IMR-90 (cell line): Measurements from ENCODE around the gene PLA2G15. TPM values are rescaled to one million over a fixed set of nuclear protein-coding genes. Genes with fewer than 3 reads are reported as not detected.

Source experiments
- ATAC-seq: fragments of 200-7000 bp; cut with Tn5 transposase; 2 replicates; pipeline ENCODE4 v1.9.1; 2020; ENCODE audit warnings: low read depth, mild to moderate bottlenecking, moderate library complexity
- BruUV-seq: library from RNA; stranded (reverse); fragments of 400-500 nt; replicated peaks from 2 replicates; lab custom pipeline; 2021; lab: Mats Ljungman, UMichigan
- CTCF ChIA-PET: fragments of 300-600 bp; formaldehyde crosslinking; extraction: SDS; loops from one replicate; lab custom pipeline; 2021; ENCODE audit warnings: antibody characterized with exemption; lab: Yijun Ruan, JAX
- POLR2A ChIA-PET: fragments of 300-600 bp; sonication (Branson Sonifier 250); formaldehyde crosslinking; loops from one replicate; lab custom pipeline; 2022; ENCODE audit warnings: antibody characterized with exemption; ENCODE audit not compliant: unreplicated experiment; lab: Charles Lee
- DNase-seq: peaks from one replicate; pipeline ENCODE4 v3.0.0; 2013
- H2AFZ ChIP-seq: replicated peaks from 2 replicates; pipeline ENCODE3; 2013; ENCODE audit warnings: low read length, mild to moderate bottlenecking; ENCODE audit not compliant: poor library complexity
- H2AK5ac ChIP-seq: 2 replicates; pipeline ENCODE4 v1.6.1; 2013; ENCODE audit warnings: low read depth, low read length, inconsistent platforms
- H2AK9ac ChIP-seq: replicated peaks from 2 replicates; pipeline ENCODE3; 2013; ENCODE audit warnings: mild to moderate bottlenecking, low read depth, low read length, moderate library complexity; ENCODE audit not compliant: poor library complexity
- H2BK120ac ChIP-seq: 2 replicates; pipeline ENCODE4 v1.6.1; 2013; ENCODE audit warnings: low read depth, low read length, inconsistent platforms
- H2BK15ac ChIP-seq: 3 replicates; pipeline ENCODE4 v1.6.1; 2013; ENCODE audit warnings: low read depth, low read length, inconsistent platforms
- H2BK20ac ChIP-seq: 2 replicates; pipeline ENCODE4 v1.6.1; 2013; ENCODE audit warnings: low read depth, mild to moderate bottlenecking, inconsistent platforms, low read length, moderate library complexity
- H2BK5ac ChIP-seq: 2 replicates; pipeline ENCODE4 v1.6.1; 2013; ENCODE audit warnings: mild to moderate bottlenecking, low read depth, low read length, inconsistent platforms; ENCODE audit not compliant: poor library complexity, severe bottlenecking
- H3K14ac ChIP-seq: replicated peaks from 2 replicates; pipeline ENCODE4 v1.6.1; 2013; ENCODE audit warnings: low read depth, low read length, inconsistent platforms
- H3K18ac ChIP-seq: 2 replicates; pipeline ENCODE4 v1.6.1; 2013; ENCODE audit warnings: low read depth, low read length, control low read depth
- H3K23ac ChIP-seq: 2 replicates; pipeline ENCODE4 v1.6.1; 2013; ENCODE audit warnings: low read depth, low read length, inconsistent platforms
- H3K27ac ChIP-seq: 2 replicates; pipeline ENCODE4 v1.5.1; 2013; ENCODE audit warnings: mild to moderate bottlenecking, control low read depth, low read length; ENCODE audit not compliant: insufficient read depth
- H3K27me3 ChIP-seq: 2 replicates; pipeline ENCODE4 v1.6.1; 2013; ENCODE audit warnings: low read length; ENCODE audit not compliant: control insufficient read depth, insufficient read depth
- H3K36me3 ChIP-seq: 2 replicates; pipeline ENCODE4 v1.6.1; 2013; ENCODE audit warnings: low read length, mixed read lengths; ENCODE audit not compliant: control insufficient read depth, insufficient read depth
- H3K4ac ChIP-seq: 2 replicates; pipeline ENCODE4 v1.6.1; 2013; ENCODE audit warnings: low read depth, low read length, inconsistent platforms
- H3K4me1 ChIP-seq: 2 replicates; pipeline ENCODE4 v1.6.1; 2013; ENCODE audit warnings: low read length, mixed read lengths; ENCODE audit not compliant: control insufficient read depth, insufficient read depth
- H3K4me2 ChIP-seq: 2 replicates; pipeline ENCODE4 v1.6.1; 2013; ENCODE audit warnings: low read depth, mild to moderate bottlenecking, control low read depth, low read length, moderate library complexity
- H3K4me3 ChIP-seq: 2 replicates; pipeline ENCODE4 v1.5.1; 2013; ENCODE audit warnings: low read depth, mild to moderate bottlenecking, control low read depth, low read length, moderate library complexity; ENCODE audit not compliant: insufficient read depth
- H3K56ac ChIP-seq: 2 replicates; pipeline ENCODE4 v1.6.1; 2013; ENCODE audit warnings: low read length, inconsistent platforms; ENCODE audit not compliant: insufficient read depth; ENCODE audit errors: extremely low read depth
- H3K79me1 ChIP-seq, 2 experiments: 2 replicates each; pipeline ENCODE4 v1.6.1; 2013; ENCODE audit warnings: low read length in 2 of 2, inconsistent platforms in 1 of 2, low read depth in 1 of 2
- H3K9ac ChIP-seq: 2 replicates; pipeline ENCODE4 v1.6.1; 2013; ENCODE audit warnings: low read depth, low read length, control low read depth
- H3K9me1 ChIP-seq: 2 replicates; pipeline ENCODE4 v1.6.1; 2013; ENCODE audit warnings: low read length, inconsistent platforms; ENCODE audit not compliant: insufficient read depth
- H3K9me3 ChIP-seq: 2 replicates; pipeline ENCODE4 v1.6.1; 2013; ENCODE audit warnings: low read length; ENCODE audit not compliant: control insufficient read depth, insufficient read depth
- H4K20me1 ChIP-seq: 2 replicates; pipeline ENCODE4 v1.6.1; 2013; ENCODE audit warnings: low read length, inconsistent platforms; ENCODE audit not compliant: insufficient read depth
- H4K5ac ChIP-seq: 2 replicates; pipeline ENCODE4 v1.6.1; 2013; ENCODE audit warnings: mild to moderate bottlenecking, low read depth, low read length, control low read depth
- H4K8ac ChIP-seq, 2 experiments: 2 replicates each; pipeline ENCODE4 v1.6.1; 2013; ENCODE audit warnings: low read depth in 2 of 2, low read length in 2 of 2, control low read depth in 1 of 2, inconsistent platforms in 1 of 2
- H4K91ac ChIP-seq: 2 replicates; pipeline ENCODE4 v1.6.1; 2013; ENCODE audit warnings: low read depth, low read length, inconsistent platforms; ENCODE audit not compliant: insufficient read depth
- BHLHE40 ChIP-seq: fragments of 150-350 bp; IDR thresholded peaks from 2 replicates; pipeline ENCODE4 v1.6.1; 2016; ENCODE audit warnings: mild to moderate bottlenecking, low read depth, low read length
- CEBPB ChIP-seq: IDR thresholded peaks from 2 replicates; pipeline ENCODE4 v1.6.1; 2012; ENCODE audit warnings: low read depth, low read length, improper control_type of control experiment
- CHD1 ChIP-seq: IDR thresholded peaks from 2 replicates; pipeline ENCODE4 v1.6.1; 2012; ENCODE audit warnings: low read depth, low read length, improper control_type of control experiment
- FOS ChIP-seq: fragments of 150-350 bp; IDR thresholded peaks from 2 replicates; pipeline ENCODE4 v1.6.1; 2016; ENCODE audit warnings: low read depth, low read length
- MAFK ChIP-seq: IDR thresholded peaks from 2 replicates; pipeline ENCODE4 v1.6.1; 2012; ENCODE audit warnings: low read depth, low read length, improper control_type of control experiment
- MAZ ChIP-seq: IDR thresholded peaks from 2 replicates; pipeline ENCODE4 v1.6.1; 2012; ENCODE audit warnings: low read depth, mild to moderate bottlenecking, low read length, improper control_type of control experiment, moderate library complexity, borderline replicate concordance
- MXI1 ChIP-seq: IDR thresholded peaks from 2 replicates; pipeline ENCODE4 v1.6.1; 2012; ENCODE audit warnings: low read depth, mild to moderate bottlenecking, low read length, moderate library complexity, borderline replicate concordance
- NFE2L2 ChIP-seq: fragments of 150-350 bp; IDR thresholded peaks from 2 replicates; pipeline ENCODE4 v1.6.1; 2016; ENCODE audit warnings: low read depth, mild to moderate bottlenecking, low read length
- POLR2A ChIP-seq: IDR thresholded peaks from 2 replicates; pipeline ENCODE4 v1.6.1; 2012; ENCODE audit warnings: mild to moderate bottlenecking, low read depth, low read length
- RAD21 ChIP-seq: IDR thresholded peaks from 2 replicates; pipeline ENCODE4 v1.6.1; 2012; ENCODE audit warnings: low read length, improper control_type of control experiment
- RCOR1 ChIP-seq: IDR thresholded peaks from 2 replicates; pipeline ENCODE4 v1.6.1; 2012; ENCODE audit warnings: mild to moderate bottlenecking, low read length, improper control_type of control experiment; ENCODE audit not compliant: insufficient replicate concordance
- RFX5 ChIP-seq: IDR thresholded peaks from 2 replicates; pipeline ENCODE4 v1.8.0; 2012; ENCODE audit warnings: low read depth, mild to moderate bottlenecking, low read length, moderate library complexity
- SMC3 ChIP-seq: fragments of 150-350 bp; IDR thresholded peaks from 2 replicates; pipeline ENCODE4 v1.6.1; 2016; ENCODE audit warnings: low read depth, mild to moderate bottlenecking, antibody characterized with exemption, low read length, moderate library complexity
- WGBS, 2 experiments: methylation state at CpG; one replicate each; pipeline versions ENCODE4 v1.1.5 to v1.1.7; 2013; ENCODE audit warnings: missing lambda C conversion rate in 2 of 2; ENCODE audit not compliant: insufficient read length in 1 of 2; ENCODE audit errors: extremely low coverage in 2 of 2; 5-methylcytosine and 5-hydroxymethylcytosine counted together
- dilution Hi-C: fragments of 300-500 bp; cut with HindIII; formaldehyde crosslinking; loops from one replicate; pipeline ENCODE4 v1.14.3; 2018; ENCODE audit warnings: low sequenced_read_pairs; ENCODE audit not compliant: unreplicated experiment
- in situ Hi-C: fragments of 300-500 bp; cut with MboI; formaldehyde crosslinking; loops from 3 replicates; pipeline ENCODE4 v1.14.3; 2019; ENCODE audit warnings: low sequenced_read_pairs, inconsistent platforms, mixed read lengths
- intact Hi-C: fragments of 100-400 bp; cut with micrococcal nuclease; formaldehyde crosslinking; loops from 2 replicates; pipeline ENCODE4 v1.10.0; 2022
- polyA plus RNA-seq, 3 experiments: library from polyadenylated mRNA; depleted of rRNA; stranded (reverse); fragments of >200 nt; gene quantifications; 2 replicates each; pipeline ENCODE4 v1.2.3, GENCODE V29; 2012; ENCODE audit warnings: low replicate concordance in 1 of 3
- total RNA-seq: library from RNA; depleted of rRNA; stranded (reverse); fragments of >200 nt; gene quantifications from 2 replicates; pipeline ENCODE4 v1.2.3, GENCODE V29; 2012
- TF ChIP-seq, protein P1 (sequence below): fragments of 150-350 bp; IDR thresholded peaks from 2 replicates; pipeline ENCODE4 v1.6.1; 2017; ENCODE audit warnings: mild to moderate bottlenecking, antibody characterized with exemption, low read length, low read depth
- TF ChIP-seq, protein P2 (sequence below): fragments of 150-350 bp; IDR thresholded peaks from 2 replicates; pipeline ENCODE4 v1.6.1; 2016; ENCODE audit warnings: low read depth, mild to moderate bottlenecking, low read length, moderate library complexity, borderline replicate concordance
- TF ChIP-seq, protein P3 (sequence below): conservative IDR thresholded peaks from 2 replicates; pipeline ENCODE4 v1.5.1; 2012; ENCODE audit warnings: mild to moderate bottlenecking, low read depth, low read length, improper control_type of control experiment

PLA2G15 gene
- total and polyA plus RNA-seq, 2 of the 4 experiments (the other 2 are of a cell fraction): 19.5 to 31.7 TPM

DNA sequence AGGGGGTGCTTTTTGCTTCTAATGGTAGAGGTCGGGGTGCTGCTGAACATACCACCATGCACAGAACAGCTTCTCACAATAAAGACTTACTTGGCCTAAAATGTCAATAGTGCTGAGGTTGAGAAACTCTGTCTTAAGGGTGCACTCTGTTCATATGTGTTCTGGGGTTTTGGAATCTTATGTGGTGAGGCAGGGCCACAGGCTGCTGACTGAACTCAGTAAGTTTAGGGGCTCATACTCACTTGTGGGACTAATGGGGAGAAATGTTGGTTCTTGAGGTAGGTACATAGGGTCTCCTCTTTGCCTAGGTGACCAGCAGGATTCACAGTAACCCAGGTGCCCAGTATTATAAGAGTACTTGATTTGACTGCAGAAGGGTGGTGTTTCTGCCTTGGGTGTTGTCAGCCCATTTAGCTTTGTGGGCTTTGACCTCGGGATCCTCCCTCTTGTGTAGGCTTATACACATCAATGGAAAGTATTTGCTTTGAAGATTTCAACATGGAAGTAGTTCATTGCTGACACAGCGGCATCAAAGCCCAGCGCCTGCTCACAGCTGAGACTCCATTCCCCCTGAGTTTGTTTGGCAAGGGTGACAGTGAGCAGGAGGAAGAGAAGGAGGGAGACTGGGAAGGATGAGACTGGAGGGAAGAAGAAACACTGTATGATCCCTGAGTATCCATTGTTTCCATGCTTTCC lies 36.3 kb downstream of the PLA2G15 start:
- TF ChIP-seq SMC3: no peak
- TF ChIP-seq NFE2L2: no peak
- no peak for TF ChIP-seq BHLHE40
- no peak for TF ChIP-seq MXI1
- TF ChIP-seq MAZ: no peak
- no peak for TF ChIP-seq POLR2A
- TF ChIP-seq FOS: no peak
- TF ChIP-seq, protein P1, sequence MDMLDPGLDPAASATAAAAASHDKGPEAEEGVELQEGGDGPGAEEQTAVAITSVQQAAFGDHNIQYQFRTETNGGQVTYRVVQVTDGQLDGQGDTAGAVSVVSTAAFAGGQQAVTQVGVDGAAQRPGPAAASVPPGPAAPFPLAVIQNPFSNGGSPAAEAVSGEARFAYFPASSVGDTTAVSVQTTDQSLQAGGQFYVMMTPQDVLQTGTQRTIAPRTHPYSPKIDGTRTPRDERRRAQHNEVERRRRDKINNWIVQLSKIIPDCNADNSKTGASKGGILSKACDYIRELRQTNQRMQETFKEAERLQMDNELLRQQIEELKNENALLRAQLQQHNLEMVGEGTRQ: no peak
- no peak for TF ChIP-seq RAD21
- TF ChIP-seq, protein P2, sequence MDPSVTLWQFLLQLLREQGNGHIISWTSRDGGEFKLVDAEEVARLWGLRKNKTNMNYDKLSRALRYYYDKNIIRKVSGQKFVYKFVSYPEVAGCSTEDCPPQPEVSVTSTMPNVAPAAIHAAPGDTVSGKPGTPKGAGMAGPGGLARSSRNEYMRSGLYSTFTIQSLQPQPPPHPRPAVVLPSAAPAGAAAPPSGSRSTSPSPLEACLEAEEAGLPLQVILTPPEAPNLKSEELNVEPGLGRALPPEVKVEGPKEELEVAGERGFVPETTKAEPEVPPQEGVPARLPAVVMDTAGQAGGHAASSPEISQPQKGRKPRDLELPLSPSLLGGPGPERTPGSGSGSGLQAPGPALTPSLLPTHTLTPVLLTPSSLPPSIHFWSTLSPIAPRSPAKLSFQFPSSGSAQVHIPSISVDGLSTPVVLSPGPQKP: no peak
- no peak for TF ChIP-seq RCOR1
- no peak for TF ChIP-seq CEBPB
- no peak for TF ChIP-seq MAFK
- TF ChIP-seq RFX5: no peak
- TF ChIP-seq, protein P3, sequence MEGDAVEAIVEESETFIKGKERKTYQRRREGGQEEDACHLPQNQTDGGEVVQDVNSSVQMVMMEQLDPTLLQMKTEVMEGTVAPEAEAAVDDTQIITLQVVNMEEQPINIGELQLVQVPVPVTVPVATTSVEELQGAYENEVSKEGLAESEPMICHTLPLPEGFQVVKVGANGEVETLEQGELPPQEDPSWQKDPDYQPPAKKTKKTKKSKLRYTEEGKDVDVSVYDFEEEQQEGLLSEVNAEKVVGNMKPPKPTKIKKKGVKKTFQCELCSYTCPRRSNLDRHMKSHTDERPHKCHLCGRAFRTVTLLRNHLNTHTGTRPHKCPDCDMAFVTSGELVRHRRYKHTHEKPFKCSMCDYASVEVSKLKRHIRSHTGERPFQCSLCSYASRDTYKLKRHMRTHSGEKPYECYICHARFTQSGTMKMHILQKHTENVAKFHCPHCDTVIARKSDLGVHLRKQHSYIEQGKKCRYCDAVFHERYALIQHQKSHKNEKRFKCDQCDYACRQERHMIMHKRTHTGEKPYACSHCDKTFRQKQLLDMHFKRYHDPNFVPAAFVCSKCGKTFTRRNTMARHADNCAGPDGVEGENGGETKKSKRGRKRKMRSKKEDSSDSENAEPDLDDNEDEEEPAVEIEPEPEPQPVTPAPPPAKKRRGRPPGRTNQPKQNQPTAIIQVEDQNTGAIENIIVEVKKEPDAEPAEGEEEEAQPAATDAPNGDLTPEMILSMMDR: no peak
- TF ChIP-seq CHD1: no peak
- H4K20me1 ChIP-seq: peaks cover 58% of the 10 kb centered on the region
- BruUV-seq: no TSS peak
- in situ Hi-C loops (no loop called here), intact Hi-C loops (loop anchor here (2.0 kb wide), 1 partner anchor 15 kb away; no protein-coding TSS in a partner anchor), dilution Hi-C loops (no loop called here)
- no peak overlapping the region for H3K23ac ChIP-seq
- H2AFZ ChIP-seq: no peak overlapping the region
- ChIA-PET CTCF (no interaction called here), POLR2A (no interaction called here)
- H2BK15ac ChIP-seq: no peak overlapping the region
- no peak overlapping the region for H4K8ac ChIP-seq
- H3K4ac ChIP-seq: no peak overlapping the region
- H3K4me1 ChIP-seq: no peaks in the 10 kb centered on the region; the same call in 1 of the 2 replicates
- H4K91ac ChIP-seq: no peak overlapping the region
- no peak overlapping the region for H3K4me2 ChIP-seq
- no peak overlapping the region for H3K27ac ChIP-seq
- no peak overlapping the region for H2AK9ac ChIP-seq
- ATAC-seq (no peak), DNase-seq (no peak)
- no peak overlapping the region for H3K18ac ChIP-seq
- no peak overlapping the region for H2BK20ac ChIP-seq
- peaks cover 7 to 69% of the 10 kb centered on the region in 2 experiments for H3K79me1 ChIP-seq
- H3K56ac ChIP-seq: no peak overlapping the region
- no peak overlapping the region for H3K9ac ChIP-seq
- H3K36me3 ChIP-seq: peaks cover 22% of the 10 kb centered on the region
- H4K5ac ChIP-seq: no peak overlapping the region
- H3K4me3 ChIP-seq: no peak overlapping the region
- no peak overlapping the region for H2BK120ac ChIP-seq
- no peaks in the 10 kb centered on the region for H3K27me3 ChIP-seq
- H2BK5ac ChIP-seq: no peak overlapping the region
- peaks cover 12% of the 10 kb centered on the region for H3K9me1 ChIP-seq
- no peak overlapping the region for H2AK5ac ChIP-seq
- H3K14ac ChIP-seq: no peak overlapping the region
- 100% methylated on average over 2 of the region's 4 CpGs; no CpG with 5 or more reads in 1 of the 2 experiments for WGBS, 2 experiments
- no peaks in the 10 kb centered on the region for H3K9me3 ChIP-seq
